Right lobe of liver (tissue), 4 donors: Measurements from ENCODE around the gene PPIL6.

Experiments
- POLR2A ChIP-seq: fragments of 450-650 bp; IDR thresholded peaks from one replicate; pipeline ENCODE4 v1.6.1; 2017; ENCODE audit warnings: antibody characterized with exemption, mild to moderate bottlenecking
- TF ChIP-seq, protein P1 (sequence below), 4 donors: fragments of 200-600 bp in 3 of 4; fragments of 450-650 bp in 1 of 4; IDR thresholded peaks; one replicate each; pipeline versions ENCODE4 v1.5.1 to v1.8.0; 2016 to 2022; ENCODE audit warnings: antibody characterized with exemption in 4 of 4, mild to moderate bottlenecking in 2 of 4
- donor health status: DM: no; HTN: no; CAD: no.
- donor health status: DM: no; HTN: no; CAD: no.
- donor health status: DM: no; HTN: yes; CAD: no.

DNA sequence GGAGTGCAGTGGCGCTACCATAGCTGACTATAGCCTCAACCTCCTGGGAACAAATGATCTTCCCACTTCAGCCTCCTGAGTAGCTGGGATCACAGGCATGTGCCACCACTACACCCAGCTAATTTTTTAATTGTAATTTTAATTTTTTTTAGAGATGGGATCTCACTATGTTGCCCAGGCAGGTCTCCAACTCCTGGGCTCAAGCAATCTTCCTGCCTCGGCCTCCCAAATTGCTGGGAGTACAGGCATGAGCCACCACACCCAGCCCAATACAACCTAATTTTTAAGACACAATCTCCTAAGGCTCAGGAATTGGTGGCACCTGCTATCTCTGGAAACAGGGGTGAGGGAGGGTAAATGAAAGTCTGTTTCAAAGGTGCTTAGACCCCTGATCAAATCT lies 36.8 kb upstream of the PPIL6 start:
- TF ChIP-seq, protein P1, sequence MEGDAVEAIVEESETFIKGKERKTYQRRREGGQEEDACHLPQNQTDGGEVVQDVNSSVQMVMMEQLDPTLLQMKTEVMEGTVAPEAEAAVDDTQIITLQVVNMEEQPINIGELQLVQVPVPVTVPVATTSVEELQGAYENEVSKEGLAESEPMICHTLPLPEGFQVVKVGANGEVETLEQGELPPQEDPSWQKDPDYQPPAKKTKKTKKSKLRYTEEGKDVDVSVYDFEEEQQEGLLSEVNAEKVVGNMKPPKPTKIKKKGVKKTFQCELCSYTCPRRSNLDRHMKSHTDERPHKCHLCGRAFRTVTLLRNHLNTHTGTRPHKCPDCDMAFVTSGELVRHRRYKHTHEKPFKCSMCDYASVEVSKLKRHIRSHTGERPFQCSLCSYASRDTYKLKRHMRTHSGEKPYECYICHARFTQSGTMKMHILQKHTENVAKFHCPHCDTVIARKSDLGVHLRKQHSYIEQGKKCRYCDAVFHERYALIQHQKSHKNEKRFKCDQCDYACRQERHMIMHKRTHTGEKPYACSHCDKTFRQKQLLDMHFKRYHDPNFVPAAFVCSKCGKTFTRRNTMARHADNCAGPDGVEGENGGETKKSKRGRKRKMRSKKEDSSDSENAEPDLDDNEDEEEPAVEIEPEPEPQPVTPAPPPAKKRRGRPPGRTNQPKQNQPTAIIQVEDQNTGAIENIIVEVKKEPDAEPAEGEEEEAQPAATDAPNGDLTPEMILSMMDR (IDR thresholded peaks at IDR 0.05) = no peak
- no peak for TF ChIP-seq POLR2A
